ENCODE results near the gene DMKN. TPM values are rescaled to one million over a fixed set of nuclear protein-coding genes. Genes with fewer than 3 reads are reported as not detected.

Gene DMKN
- total and polyA plus RNA-seq, 2 of the 4 experiments (the other 2 are of a cell fraction) = 0.36 to 2.4 TPM

DNA sequence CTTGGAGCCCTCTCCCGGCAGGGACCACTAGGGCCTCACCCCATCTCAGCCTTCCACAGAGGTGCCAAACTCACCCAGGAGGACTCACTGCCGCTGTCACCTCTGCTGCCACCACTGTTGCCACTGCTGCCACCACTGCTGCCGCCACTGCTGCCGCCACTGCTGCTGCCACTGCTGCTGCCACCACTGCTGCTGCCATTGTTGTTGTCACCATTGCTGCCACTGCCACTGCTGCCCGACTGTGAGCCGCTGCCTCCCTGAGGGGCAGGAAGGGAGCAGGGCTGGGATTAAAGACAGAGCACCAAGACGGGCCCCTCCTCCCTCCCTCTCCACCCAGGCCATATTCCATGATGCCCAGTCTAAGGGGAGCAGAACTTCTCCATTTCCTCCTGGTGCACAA, 2.1 kb downstream of the DMKN start:
- Histone ChIP-seq H3K27ac (ENCODE audit: insufficient read depth, low read length) (no peak overlapping the region), H3K27me3 (ENCODE audit: control insufficient read depth, insufficient read depth, low read length) (peaks cover 59% of the 10 kb centered on the region), H4K20me1 (ENCODE audit: insufficient read depth, low read length) (no peaks in the 10 kb centered on the region), H2BK15ac (ENCODE audit: low read depth, low read length) (no peak overlapping the region), H2AK5ac (ENCODE audit: low read depth, low read length) (no peak overlapping the region), H2BK20ac (ENCODE audit: low read depth, low read length) (no peak overlapping the region), H2AK9ac (replicated peaks; ENCODE audit: low read depth, low read length, poor library complexity) (no peak overlapping the region), H3K36me3 (ENCODE audit: control insufficient read depth, insufficient read depth, low read length) (no peaks in the 10 kb centered on the region), H3K14ac (replicated peaks; ENCODE audit: low read depth, low read length) (no peak overlapping the region), H2AFZ (replicated peaks; ENCODE audit: low read length, poor library complexity) (no peak overlapping the region), H2BK120ac (ENCODE audit: low read depth, low read length) (no peak overlapping the region), H2BK5ac (ENCODE audit: low read depth, low read length, poor library complexity, severe bottlenecking) (no peak overlapping the region), H3K9me3 (ENCODE audit: control insufficient read depth, insufficient read depth, low read length) (no peaks in the 10 kb centered on the region), H3K4me2 (ENCODE audit: low read depth, low read length) (no peak overlapping the region), H4K5ac (ENCODE audit: low read depth, low read length) (no peak overlapping the region), H3K56ac (ENCODE audit: extremely low read depth, insufficient read depth, low read length) (no peak overlapping the region), H3K23ac (ENCODE audit: low read depth, low read length) (no peak overlapping the region), H3K18ac (ENCODE audit: low read depth, low read length) (no peak overlapping the region), H3K4ac (ENCODE audit: low read depth, low read length) (no peak overlapping the region), H3K9me1 (ENCODE audit: insufficient read depth, low read length) (no peaks in the 10 kb centered on the region; the same call in 1 of the 2 replicates), H3K4me1 (ENCODE audit: control insufficient read depth, insufficient read depth, low read length) (peaks cover 5% of the 10 kb centered on the region; the same call in 1 of the 2 replicates), H3K4me3 (ENCODE audit: insufficient read depth, low read depth, low read length) (no peak overlapping the region), H4K91ac (ENCODE audit: insufficient read depth, low read depth, low read length) (no peak overlapping the region), H3K79me1 (ENCODE audit: low read depth in 1 of 2, low read length in 2 of 2) (no peaks in the 10 kb centered on the region), H4K8ac (ENCODE audit: low read depth in 2 of 2, low read length in 2 of 2) (no peak overlapping the region), H3K9ac (ENCODE audit: low read depth, low read length) (no peak overlapping the region)
- no peak for DNase-seq
- intact Hi-C loops (cut with micrococcal nuclease) = loop anchor here (2.0 kb wide), 1 partner anchor 33 kb away; the partner anchor contains the start of gene TMEM147
- POLR2A ChIA-PET (ENCODE audit: unreplicated experiment) = no interaction called here
- in situ Hi-C loops (cut with MboI; ENCODE audit: low sequenced_read_pairs) = no loop called here
- CTCF ChIA-PET = no interaction called here
- dilution Hi-C loops (cut with HindIII; ENCODE audit: low sequenced_read_pairs, unreplicated experiment) = no loop called here
- no peak for TF ChIP-seq RCOR1 (IDR thresholded peaks at IDR 0.05; ENCODE audit: insufficient replicate concordance, low read length)
- TF ChIP-seq CEBPB (IDR thresholded peaks at IDR 0.05; ENCODE audit: low read depth, low read length) = no peak
- TF ChIP-seq SMC3 (IDR thresholded peaks at IDR 0.05; ENCODE audit: low read depth, low read length) = no peak
- TF ChIP-seq MAZ (IDR thresholded peaks at IDR 0.05; ENCODE audit: borderline replicate concordance, low read depth, low read length) = no peak
- no peak for TF ChIP-seq RAD21 (IDR thresholded peaks at IDR 0.05; ENCODE audit: low read length)
- no peak for TF ChIP-seq BHLHE40 (IDR thresholded peaks at IDR 0.05; ENCODE audit: low read depth, low read length)
- TF ChIP-seq MAFK (IDR thresholded peaks at IDR 0.05; ENCODE audit: low read depth, low read length) = no peak
- TF ChIP-seq, protein P1, sequence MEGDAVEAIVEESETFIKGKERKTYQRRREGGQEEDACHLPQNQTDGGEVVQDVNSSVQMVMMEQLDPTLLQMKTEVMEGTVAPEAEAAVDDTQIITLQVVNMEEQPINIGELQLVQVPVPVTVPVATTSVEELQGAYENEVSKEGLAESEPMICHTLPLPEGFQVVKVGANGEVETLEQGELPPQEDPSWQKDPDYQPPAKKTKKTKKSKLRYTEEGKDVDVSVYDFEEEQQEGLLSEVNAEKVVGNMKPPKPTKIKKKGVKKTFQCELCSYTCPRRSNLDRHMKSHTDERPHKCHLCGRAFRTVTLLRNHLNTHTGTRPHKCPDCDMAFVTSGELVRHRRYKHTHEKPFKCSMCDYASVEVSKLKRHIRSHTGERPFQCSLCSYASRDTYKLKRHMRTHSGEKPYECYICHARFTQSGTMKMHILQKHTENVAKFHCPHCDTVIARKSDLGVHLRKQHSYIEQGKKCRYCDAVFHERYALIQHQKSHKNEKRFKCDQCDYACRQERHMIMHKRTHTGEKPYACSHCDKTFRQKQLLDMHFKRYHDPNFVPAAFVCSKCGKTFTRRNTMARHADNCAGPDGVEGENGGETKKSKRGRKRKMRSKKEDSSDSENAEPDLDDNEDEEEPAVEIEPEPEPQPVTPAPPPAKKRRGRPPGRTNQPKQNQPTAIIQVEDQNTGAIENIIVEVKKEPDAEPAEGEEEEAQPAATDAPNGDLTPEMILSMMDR (conservative IDR thresholded peaks at IDR 0.05; ENCODE audit: low read depth, low read length) = no peak
- no peak for TF ChIP-seq FOS (IDR thresholded peaks at IDR 0.05; ENCODE audit: low read depth, low read length)
- no peak for ATAC-seq (ENCODE audit: low read depth)
- WGBS, 2 experiments (ENCODE audit: extremely low coverage in 2 of 2, insufficient read length in 1 of 2) = 80% methylated on average over 1 of the region's 7 CpGs; no CpG with 5 or more reads in 1 of the 2 experiments
- BruUV-seq (replicated peaks) = no TSS peak

Data from IMR-90 (cell line).